Peyer's patch (tissue), 4 donors: ENCODE measurements around the gene F2RL3.

Experiments
- CTCF ChIP-seq, 6 experiments: fragments of 450-650 bp in 4 of 6; fragments of 200-600 bp in 2 of 6; sonication (generic) in 1 of 6; IDR thresholded peaks; one replicate each; pipeline ENCODE4 v1.5.1; 2017 to 2019; ENCODE audit warnings: antibody characterized with exemption in 6 of 6, mild to moderate bottlenecking in 3 of 6, moderate library complexity in 1 of 6
- POLR2A ChIP-seq, 2 donors: fragments of 450-650 bp; IDR thresholded peaks; one replicate each; pipeline ENCODE4 v1.5.1; 2017; ENCODE audit warnings: antibody characterized with exemption in 2 of 2, mild to moderate bottlenecking in 2 of 2, moderate library complexity in 2 of 2

- TF ChIP-seq CTCF (IDR thresholded peaks at IDR 0.05) (no peak), POLR2A (IDR thresholded peaks at IDR 0.05) (no peak)
Measured at GRCh38 chr19:16849168-16849567, 39.6 kb upstream of the F2RL3 start.
